A673 (cell line): ENCODE results near the gene IGF1R.

Source experiments
- EZH2 ChIP-seq: fragments of 200-600 bp; sonication (generic); IDR thresholded peaks from 2 replicates; pipeline ENCODE4 v1.6.1; 2017; ENCODE audit warnings: borderline replicate concordance, low read depth, mild to moderate bottlenecking, mixed read lengths, antibody characterized with exemption, low read length; ENCODE audit not compliant: poor library complexity, severe bottlenecking
- TF ChIP-seq, protein P1 (sequence below): fragments of 300-800, 200-600 bp; sonication (generic); conservative IDR thresholded peaks from 2 replicates; pipeline ENCODE4 v1.5.1; 2017; ENCODE audit warnings: low read depth, mild to moderate bottlenecking, antibody characterized with exemption, low read length, moderate library complexity, mixed read lengths

DNA sequence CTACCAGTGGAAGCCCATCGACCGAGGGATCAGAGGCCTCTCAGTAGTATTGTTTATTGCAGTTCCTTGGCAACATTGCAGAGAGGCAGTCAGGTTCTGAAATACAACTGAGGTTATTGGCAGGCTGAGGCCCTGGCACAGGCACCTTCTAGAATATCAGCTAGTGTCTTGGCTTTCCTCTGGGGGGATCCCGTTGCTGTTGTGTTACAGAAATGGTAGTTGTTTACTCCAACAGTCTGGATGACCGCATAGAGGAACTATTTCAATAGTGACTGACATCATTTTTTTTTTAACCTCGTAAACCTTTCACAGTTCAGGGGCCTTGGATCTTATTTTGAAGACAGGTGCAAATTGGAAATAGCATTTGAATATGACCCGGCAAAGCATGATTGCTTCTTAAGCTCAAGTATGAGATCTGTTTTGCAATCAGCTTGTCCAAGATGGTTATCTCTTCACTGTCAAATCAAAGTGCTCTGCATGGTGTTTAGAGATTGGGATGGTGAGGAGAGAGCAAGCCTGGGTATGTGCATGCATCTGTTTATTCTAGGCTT is 295.3 kb downstream of the IGF1R start:
- TF ChIP-seq, protein P1, sequence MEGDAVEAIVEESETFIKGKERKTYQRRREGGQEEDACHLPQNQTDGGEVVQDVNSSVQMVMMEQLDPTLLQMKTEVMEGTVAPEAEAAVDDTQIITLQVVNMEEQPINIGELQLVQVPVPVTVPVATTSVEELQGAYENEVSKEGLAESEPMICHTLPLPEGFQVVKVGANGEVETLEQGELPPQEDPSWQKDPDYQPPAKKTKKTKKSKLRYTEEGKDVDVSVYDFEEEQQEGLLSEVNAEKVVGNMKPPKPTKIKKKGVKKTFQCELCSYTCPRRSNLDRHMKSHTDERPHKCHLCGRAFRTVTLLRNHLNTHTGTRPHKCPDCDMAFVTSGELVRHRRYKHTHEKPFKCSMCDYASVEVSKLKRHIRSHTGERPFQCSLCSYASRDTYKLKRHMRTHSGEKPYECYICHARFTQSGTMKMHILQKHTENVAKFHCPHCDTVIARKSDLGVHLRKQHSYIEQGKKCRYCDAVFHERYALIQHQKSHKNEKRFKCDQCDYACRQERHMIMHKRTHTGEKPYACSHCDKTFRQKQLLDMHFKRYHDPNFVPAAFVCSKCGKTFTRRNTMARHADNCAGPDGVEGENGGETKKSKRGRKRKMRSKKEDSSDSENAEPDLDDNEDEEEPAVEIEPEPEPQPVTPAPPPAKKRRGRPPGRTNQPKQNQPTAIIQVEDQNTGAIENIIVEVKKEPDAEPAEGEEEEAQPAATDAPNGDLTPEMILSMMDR: no peak
- TF ChIP-seq EZH2: no peak
